Activated T-helper 2 cell treated with anti-CD3 and anti-CD28 coated beads, Interferon-gamma antibody, Interleukin-2, Interleukin-4, amounts not matched to agents 10 μg/mL and 5 μg/mL and 100 μg/mL, durations not matched to agents 14 hours and 24 hours and 36 hours (primary cell): ENCODE results near the gene DNER. TPM values are rescaled to one million over a fixed set of nuclear protein-coding genes. Genes with fewer than 3 reads are reported as not detected.

Experiments
- DNase-seq: peaks from one replicate; pipeline ENCODE4 v3.0.0; 2021; ENCODE audit warnings: low spot score
- H3K27ac Mint-ChIP-seq: one replicate; pipeline ENCODE4 v1.8.0; 2021; ENCODE audit warnings: mixed read lengths
- H3K27me3 Mint-ChIP-seq: one replicate; pipeline ENCODE4 v1.8.0; 2021; ENCODE audit warnings: low read depth, mixed read lengths
- H3K36me3 Mint-ChIP-seq: one replicate; pipeline ENCODE4 v1.8.0; 2021; ENCODE audit warnings: low read depth, mixed read lengths
- H3K4me1 Mint-ChIP-seq: one replicate; pipeline ENCODE4 v1.8.0; 2021; ENCODE audit warnings: low read depth, mixed read lengths
- H3K4me3 Mint-ChIP-seq: one replicate; pipeline ENCODE4 v1.8.0; 2021; ENCODE audit warnings: low read depth, mild to moderate bottlenecking, moderate library complexity, mixed read lengths
- H3K9me3 Mint-ChIP-seq: one replicate; pipeline ENCODE4 v1.8.0; 2021; ENCODE audit warnings: mixed read lengths
- intact Hi-C: fragments of 100-400 bp; cut with micrococcal nuclease; formaldehyde crosslinking; loops from one replicate; pipeline ENCODE4 v1.15.1; 2023
- total RNA-seq: library from RNA; stranded (reverse); gene quantifications from 2 replicates; pipeline ENCODE4 v1.2.3, GENCODE V29; 2022

DNER gene
- total RNA-seq, 1 donor from 2014 or later: not detected

DNA sequence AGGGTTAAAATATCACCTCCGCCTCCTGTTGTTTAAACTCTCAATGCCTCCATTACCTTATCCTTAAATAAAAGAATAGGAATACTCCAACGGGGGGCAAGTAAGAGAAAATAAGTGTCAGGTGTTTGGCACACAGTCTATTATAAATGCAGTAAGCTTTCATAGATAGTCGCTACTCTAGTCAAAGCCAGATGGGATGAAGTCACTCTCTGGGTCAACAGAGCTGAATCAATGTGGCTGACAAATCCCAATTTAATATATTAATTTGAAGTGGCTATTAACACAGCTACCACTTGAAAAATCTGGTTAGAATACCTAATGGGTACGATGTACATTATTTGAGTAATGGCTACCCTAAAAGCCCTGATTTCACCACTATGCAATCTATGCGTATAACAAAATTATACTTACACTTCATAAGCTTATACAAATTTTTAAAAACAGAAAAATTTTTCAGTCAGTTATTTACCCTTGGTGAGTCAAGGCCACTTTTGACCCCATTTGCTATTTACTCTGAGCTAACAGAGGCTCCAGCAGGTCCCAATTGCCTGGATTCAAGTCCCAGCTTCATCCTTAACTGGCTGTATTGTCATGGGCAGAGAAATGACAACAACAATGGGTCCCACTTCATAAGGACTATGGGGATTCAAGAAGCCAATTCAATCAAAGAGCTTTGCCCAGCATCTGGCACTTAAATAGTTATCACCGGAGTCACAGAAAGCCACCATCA lies 275.8 kb downstream of the DNER start:
- Mint-ChIP-seq H3K4me1 (no peaks in the 10 kb centered on the region), H3K9me3 (no peaks in the 10 kb centered on the region), H3K27me3 (no peaks in the 10 kb centered on the region), H3K27ac (no peak overlapping the region), H3K36me3 (no peaks in the 10 kb centered on the region), H3K4me3 (no peak overlapping the region)
- DNase-seq: no peak
- intact Hi-C loops: no loop called here

GRCh38 chr2:229437467-229437866 lies 276.9 kb downstream of the DNER start:
- Mint-ChIP-seq H3K27me3 (no peaks in the 10 kb centered on the region), H3K4me3 (no peak overlapping the region), H3K4me1 (no peaks in the 10 kb centered on the region), H3K27ac (no peak overlapping the region), H3K36me3 (no peaks in the 10 kb centered on the region), H3K9me3 (no peaks in the 10 kb centered on the region)
- intact Hi-C loops: no loop called here
- DNase-seq: no peak

- Mint-ChIP-seq H3K27me3 (no peaks in the 10 kb centered on the region), H3K36me3 (no peaks in the 10 kb centered on the region), H3K4me1 (no peaks in the 10 kb centered on the region), H3K9me3 (no peaks in the 10 kb centered on the region), H3K4me3 (no peak overlapping the region), H3K27ac (no peak overlapping the region)
- no peak for DNase-seq
- intact Hi-C loops: no loop called here
Measured at GRCh38 chr2:229434187-229434586, 280.2 kb downstream of the DNER start.

DNA sequence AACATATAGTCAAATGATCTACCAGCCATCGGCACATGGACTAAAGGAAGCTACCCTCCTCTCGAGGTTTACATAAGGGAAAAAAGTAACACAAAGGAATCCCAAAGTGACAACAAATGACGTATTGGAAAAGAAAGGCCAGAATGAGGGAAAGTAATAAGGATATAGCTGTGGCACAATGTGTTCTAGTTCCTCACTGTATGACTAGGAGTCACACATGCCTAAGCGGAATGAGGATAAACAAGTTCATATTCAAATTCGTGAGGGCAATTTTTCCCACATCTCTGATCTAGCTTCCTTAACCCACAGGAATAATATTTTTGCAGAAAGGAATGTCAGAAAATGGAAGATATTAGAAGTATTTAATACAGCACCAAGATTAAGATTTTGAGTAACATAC lies 281.0 kb downstream of the DNER start:
- no peaks in the 10 kb centered on the region for H3K4me1 Mint-ChIP-seq
- H3K4me3 Mint-ChIP-seq: no peak overlapping the region
- no peak for DNase-seq
- intact Hi-C loops: no loop called here
- H3K27ac Mint-ChIP-seq: no peak overlapping the region
- H3K9me3 Mint-ChIP-seq: no peaks in the 10 kb centered on the region
- H3K36me3 Mint-ChIP-seq: no peaks in the 10 kb centered on the region
- no peaks in the 10 kb centered on the region for H3K27me3 Mint-ChIP-seq

DNA sequence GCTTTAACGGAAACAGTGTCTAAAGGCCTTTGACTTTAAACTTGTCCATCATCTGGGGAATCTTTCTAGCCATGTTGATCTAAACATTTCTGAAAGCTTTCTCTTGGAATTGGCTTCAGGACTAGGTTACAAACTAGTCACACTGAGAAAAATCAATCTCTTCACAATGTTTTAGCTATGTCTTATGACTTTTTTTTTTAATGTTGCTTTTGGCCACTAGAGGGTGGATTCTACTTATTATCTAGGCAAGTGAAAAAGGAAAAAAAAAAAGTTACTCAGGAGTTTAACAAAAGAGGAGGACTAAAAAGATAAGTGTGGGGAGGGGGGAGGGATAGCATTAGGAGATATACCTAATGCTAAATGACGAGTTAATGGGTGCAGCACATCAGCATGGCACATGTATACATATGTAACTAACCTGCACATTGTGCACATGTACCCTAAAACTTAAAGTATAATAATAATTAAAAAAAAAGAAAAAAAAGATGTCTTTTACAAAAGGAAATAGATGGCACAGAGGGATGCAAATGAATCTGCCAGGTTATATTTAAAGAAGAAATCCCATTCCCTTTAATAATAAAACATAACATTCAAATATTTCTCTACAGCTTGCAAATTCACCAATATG lies 282.9 kb downstream of the DNER start:
- H3K9me3 Mint-ChIP-seq: no peaks in the 10 kb centered on the region
- H3K27ac Mint-ChIP-seq: no peak overlapping the region
- H3K4me1 Mint-ChIP-seq: no peaks in the 10 kb centered on the region
- DNase-seq: no peak
- no peaks in the 10 kb centered on the region for H3K36me3 Mint-ChIP-seq
- intact Hi-C loops: no loop called here
- H3K4me3 Mint-ChIP-seq: no peak overlapping the region
- no peaks in the 10 kb centered on the region for H3K27me3 Mint-ChIP-seq

- no peak for DNase-seq
- Mint-ChIP-seq H3K27me3 (no peaks in the 10 kb centered on the region), H3K4me1 (no peaks in the 10 kb centered on the region), H3K27ac (no peak overlapping the region), H3K4me3 (no peak overlapping the region), H3K36me3 (no peaks in the 10 kb centered on the region), H3K9me3 (no peaks in the 10 kb centered on the region)
- intact Hi-C loops: no loop called here
Measured at GRCh38 chr2:229429589-229429988, 284.8 kb downstream of the DNER start.

DNA sequence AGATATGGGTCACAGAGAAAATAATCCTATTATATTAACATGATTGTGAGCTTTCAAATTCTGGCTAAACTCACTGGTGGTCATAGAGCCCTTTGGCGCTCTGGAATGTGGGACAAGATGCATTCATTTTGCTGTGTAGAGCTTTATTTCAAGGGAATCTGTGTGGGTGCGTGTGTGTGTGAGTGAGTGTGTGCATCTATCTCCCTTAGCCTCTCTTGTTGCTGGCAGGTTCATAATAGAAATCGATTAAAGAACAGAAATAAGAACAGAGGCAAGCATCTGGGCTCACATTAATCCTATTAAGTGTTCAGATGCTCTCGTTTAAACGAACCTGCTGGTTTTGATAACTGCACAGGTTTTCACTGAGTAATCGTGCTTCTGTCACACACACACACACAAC lies 287.9 kb downstream of the DNER start:
- Mint-ChIP-seq H3K27ac (no peak overlapping the region), H3K4me3 (no peak overlapping the region), H3K4me1 (no peaks in the 10 kb centered on the region), H3K27me3 (no peaks in the 10 kb centered on the region), H3K9me3 (no peaks in the 10 kb centered on the region), H3K36me3 (no peaks in the 10 kb centered on the region)
- no peak for DNase-seq
- intact Hi-C loops: no loop called here

GRCh38 chr2:229425598-229425997 lies 288.8 kb downstream of the DNER start:
- H3K27ac Mint-ChIP-seq: no peak overlapping the region
- no peaks in the 10 kb centered on the region for H3K4me1 Mint-ChIP-seq
- intact Hi-C loops: no loop called here
- H3K4me3 Mint-ChIP-seq: no peak overlapping the region
- H3K36me3 Mint-ChIP-seq: no peaks in the 10 kb centered on the region
- no peak for DNase-seq
- H3K27me3 Mint-ChIP-seq: no peaks in the 10 kb centered on the region
- no peaks in the 10 kb centered on the region for H3K9me3 Mint-ChIP-seq

DNA sequence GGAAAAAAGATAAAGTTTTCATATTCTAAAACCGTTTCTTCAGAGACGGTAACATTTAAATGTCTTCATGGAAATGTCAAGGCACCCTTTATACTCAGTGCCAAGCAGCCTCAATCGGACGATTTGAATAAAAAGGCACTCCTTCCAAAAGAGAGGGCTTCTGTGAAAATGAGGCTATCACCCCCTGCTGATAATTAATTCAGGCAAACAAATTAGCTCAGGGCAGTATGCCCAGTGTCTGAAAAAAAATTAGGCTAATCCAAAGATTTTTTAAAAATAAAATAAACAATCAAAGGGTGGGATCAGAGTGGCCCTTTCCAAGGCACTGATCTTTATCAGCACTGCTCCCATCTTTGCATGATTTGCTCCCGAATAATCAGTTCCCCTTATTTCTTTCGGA lies 292.3 kb downstream of the DNER start:
- Mint-ChIP-seq H3K36me3 (no peaks in the 10 kb centered on the region), H3K9me3 (no peaks in the 10 kb centered on the region), H3K27me3 (no peaks in the 10 kb centered on the region), H3K4me3 (no peak overlapping the region), H3K4me1 (no peaks in the 10 kb centered on the region), H3K27ac (no peak overlapping the region)
- no peak for DNase-seq
- intact Hi-C loops: no loop called here

- no peak overlapping the region for H3K4me3 Mint-ChIP-seq
- intact Hi-C loops: no loop called here
- H3K27ac Mint-ChIP-seq: no peak overlapping the region
- no peak for DNase-seq
- no peaks in the 10 kb centered on the region for H3K4me1 Mint-ChIP-seq
- H3K27me3 Mint-ChIP-seq: no peaks in the 10 kb centered on the region
- no peaks in the 10 kb centered on the region for H3K36me3 Mint-ChIP-seq
- H3K9me3 Mint-ChIP-seq: no peaks in the 10 kb centered on the region
Measured at GRCh38 chr2:229419158-229419557, 295.2 kb downstream of the DNER start.

- Mint-ChIP-seq H3K4me1 (no peaks in the 10 kb centered on the region), H3K4me3 (no peak overlapping the region), H3K27ac (no peak overlapping the region), H3K27me3 (no peaks in the 10 kb centered on the region), H3K9me3 (no peaks in the 10 kb centered on the region), H3K36me3 (no peaks in the 10 kb centered on the region)
- no peak for DNase-seq
- intact Hi-C loops: no loop called here
Measured at GRCh38 chr2:229417916-229418315, 296.4 kb downstream of the DNER start.

DNA sequence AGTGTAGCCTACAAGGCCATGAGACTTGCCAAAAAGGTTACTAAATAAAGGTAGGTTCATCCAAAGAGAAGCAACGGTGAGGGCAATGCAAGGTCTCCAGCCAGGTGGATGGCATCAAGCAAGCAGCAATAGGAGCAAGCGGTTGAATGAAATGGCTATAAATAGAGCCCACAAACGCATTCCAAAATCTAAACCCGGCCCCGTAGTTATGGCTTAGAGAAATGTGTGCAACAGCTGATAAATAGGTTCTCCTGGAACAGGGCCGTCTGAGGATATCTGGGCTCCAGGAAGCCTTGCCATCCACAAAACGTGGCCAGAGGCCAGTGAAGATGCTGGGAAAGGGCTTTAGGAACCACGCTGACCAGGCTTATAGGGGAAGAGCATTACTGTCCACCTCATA lies 297.2 kb downstream of the DNER start:
- no peak overlapping the region for H3K27ac Mint-ChIP-seq
- intact Hi-C loops: no loop called here
- H3K9me3 Mint-ChIP-seq: no peaks in the 10 kb centered on the region
- H3K27me3 Mint-ChIP-seq: no peaks in the 10 kb centered on the region
- H3K4me1 Mint-ChIP-seq: no peaks in the 10 kb centered on the region
- H3K36me3 Mint-ChIP-seq: no peaks in the 10 kb centered on the region
- DNase-seq: no peak
- H3K4me3 Mint-ChIP-seq: no peak overlapping the region

DNA sequence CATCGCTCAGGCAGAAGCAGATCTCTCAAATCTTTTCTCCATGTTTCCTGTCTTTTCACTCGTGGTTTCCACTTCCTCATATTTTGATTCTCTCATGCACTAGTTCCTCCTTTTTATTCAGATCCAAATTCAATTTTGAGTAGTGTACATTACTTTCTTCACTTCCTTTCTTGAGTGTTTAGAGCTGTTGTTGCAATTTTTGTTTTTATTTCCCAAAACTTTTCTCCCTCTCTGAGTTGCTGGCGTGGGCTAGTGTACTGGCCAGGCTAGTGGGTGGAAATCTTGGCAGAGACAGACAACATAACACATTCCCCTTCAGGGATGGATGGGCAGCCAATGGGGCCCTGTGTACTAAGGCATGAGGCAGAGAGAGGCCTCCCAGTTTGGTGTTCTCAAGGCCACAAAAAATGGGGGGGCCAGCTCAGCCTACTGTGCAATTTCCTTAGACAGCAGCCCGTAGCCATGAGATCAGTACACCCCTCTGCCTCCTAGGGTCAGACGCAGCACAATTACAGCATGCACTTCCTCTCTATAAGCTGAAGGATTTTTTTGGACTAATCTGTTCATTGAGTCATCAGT lies 298.1 kb downstream of the DNER start:
- Mint-ChIP-seq H3K27me3 (no peaks in the 10 kb centered on the region), H3K4me1 (no peaks in the 10 kb centered on the region), H3K9me3 (no peaks in the 10 kb centered on the region), H3K4me3 (no peak overlapping the region), H3K27ac (no peak overlapping the region), H3K36me3 (no peaks in the 10 kb centered on the region)
- no peak for DNase-seq
- intact Hi-C loops: no loop called here
